ENCODE measurements around the gene SLC8A1.

- TF ChIP-seq CTCF (IDR thresholded peaks at IDR 0.05) (no peak), POLR2A (IDR thresholded peaks at IDR 0.05) (no peak), POLR2AphosphoS5 (IDR thresholded peaks at IDR 0.05) (no peak)
These were observed 351.2 kb downstream of the SLC8A1 start for GRCh38 chr2:40100676-40101075.

Data from breast epithelium (tissue), 3 donors.